Left colon (tissue), 2 donors: ENCODE data around the gene ODAD3. TPM values are rescaled to one million over a fixed set of nuclear protein-coding genes. Genes with fewer than 3 reads are reported as not detected.
"Not testable (repeated sequence)": the region's sequence is repeated elsewhere in the genome, so short reads cannot be mapped to it uniquely, and the experiment has no call there.

Experiments
- ATAC-seq: fragments of 200-7000 bp; cut with Tn5 transposase; one replicate; pipeline ENCODE4 v1.9.1; 2020; ENCODE audit warnings: mild to moderate bottlenecking, moderate library complexity
- DNase-seq, 2 donors: peaks; one replicate each; pipeline ENCODE4 v3.0.0-alpha.2; 2020
- intact Hi-C, 2 donors: fragments of 100-400 bp; cut with DNase I in 1 of 2; cut with micrococcal nuclease in 1 of 2; formaldehyde crosslinking; loops; one replicate each; pipeline versions ENCODE4 v1.11.2 to v1.14.0; 2022; cut with DNase I, micrococcal nuclease
- total RNA-seq, 2 donors: library from RNA; stranded (reverse); fragmentation: NEBNext Ultra II Directional; extraction: Animal tissue kit (Norgen Biotek cat#: 25700); gene quantifications; one replicate each; pipeline ENCODE4 v1.2.1, GENCODE V29; 2021
- donor health status: DM: no; HTN: no; CAD: no.
- donor health status: DM: yes; HTN: yes; CAD: no.

ODAD3 gene
- total RNA-seq, 2 donors from 2014 or later, result 0.42 TPM; not detected in 1

DNA sequence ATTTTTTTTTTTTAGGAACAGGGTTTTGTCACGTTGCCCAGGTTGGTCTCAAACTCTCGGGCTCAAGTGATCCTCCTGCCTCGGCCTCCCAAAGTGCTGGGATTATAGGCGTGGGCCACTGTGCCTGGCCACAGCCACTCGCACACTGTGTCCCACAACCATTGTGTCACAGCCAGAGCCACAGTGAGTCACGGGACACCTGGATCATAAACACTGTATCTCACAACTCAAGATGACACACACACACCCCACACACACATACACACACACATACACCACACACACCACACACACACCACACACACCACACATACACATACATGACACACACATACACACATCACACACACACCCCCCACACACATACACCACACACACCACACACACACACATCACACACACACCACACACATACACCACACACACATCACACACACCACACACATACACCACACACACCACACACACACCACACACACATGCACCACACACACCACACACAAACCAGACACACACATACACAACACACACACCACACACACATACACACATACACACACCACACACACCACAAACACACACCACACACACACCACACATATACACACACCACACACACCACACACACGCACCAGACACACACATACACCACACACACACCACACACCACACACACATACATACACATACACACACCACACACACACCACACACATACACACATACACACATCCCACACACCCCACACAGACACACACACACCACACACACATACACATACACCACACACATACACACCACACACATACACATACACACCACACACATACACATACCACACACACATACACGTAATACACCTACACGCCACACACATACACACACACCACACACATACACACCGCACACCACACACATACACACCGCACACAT, 29.7 kb upstream of the ODAD3 start:
- no peak for ATAC-seq
- intact Hi-C loops, result no loop called here
- no peak for DNase-seq

DNA sequence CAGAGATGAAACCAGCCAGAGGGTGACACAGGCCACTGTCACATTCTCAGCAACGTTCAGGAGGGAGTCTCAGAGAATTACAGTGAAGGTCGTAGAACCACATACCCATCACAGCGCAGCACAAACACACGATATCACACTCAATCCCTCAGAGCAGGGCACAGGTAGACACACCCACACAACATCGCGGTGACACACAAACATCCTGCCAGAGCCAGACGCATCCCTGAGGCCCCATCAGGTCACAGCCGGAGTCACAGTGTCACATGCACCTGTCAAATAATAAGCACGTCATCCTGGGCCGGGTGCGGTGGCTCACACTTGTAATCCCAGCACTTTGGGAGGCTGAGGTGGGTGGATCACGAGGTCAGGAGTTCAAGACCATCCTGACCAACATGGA, 28.5 kb upstream of the ODAD3 start:
- intact Hi-C loops, result no loop called here
- no peak for DNase-seq
- no peak for ATAC-seq

DNA sequence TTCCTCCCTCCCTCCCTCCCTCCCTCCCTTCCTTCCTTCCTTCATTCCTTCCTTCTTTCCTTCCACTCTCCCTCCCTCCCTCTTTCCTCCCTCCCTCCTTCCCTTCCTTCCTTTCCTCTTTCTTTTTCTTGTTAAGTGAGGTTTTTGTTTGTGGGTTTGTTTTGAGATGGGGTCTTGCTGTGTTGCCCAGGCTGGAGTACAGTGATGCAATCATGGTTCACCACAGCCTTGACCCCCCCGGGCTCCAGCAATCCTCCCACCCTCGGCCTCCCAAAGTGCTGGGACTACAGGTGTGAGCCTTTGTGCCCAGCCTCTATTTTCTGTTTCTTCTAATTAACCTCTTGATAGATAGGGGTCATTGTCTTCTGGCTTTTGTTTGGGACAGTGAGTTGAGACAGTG, 26.5 kb upstream of the ODAD3 start:
- intact Hi-C loops, result no loop called here
- ATAC-seq (no peak), DNase-seq (no peak)

- ATAC-seq (no peak), DNase-seq (no peak)
- intact Hi-C loops, result no loop called here
Measured at GRCh38 chr19:11460207-11460606, 25.3 kb upstream of the ODAD3 start.

GRCh38 chr19:11458912-11459311, 24.0 kb upstream of the ODAD3 start:
- DNase-seq, ATAC-seq, intact Hi-C loops: not testable (repeated sequence)

- intact Hi-C loops, result no loop called here
- ATAC-seq (no peak), DNase-seq (no peak)
Measured at GRCh38 chr19:11458236-11458900, 23.4 kb upstream of the ODAD3 start.

GRCh38 chr19:11457831-11458230, 22.9 kb upstream of the ODAD3 start:
- no peak for DNase-seq
- intact Hi-C loops, result no loop called here
- no peak for ATAC-seq

DNA sequence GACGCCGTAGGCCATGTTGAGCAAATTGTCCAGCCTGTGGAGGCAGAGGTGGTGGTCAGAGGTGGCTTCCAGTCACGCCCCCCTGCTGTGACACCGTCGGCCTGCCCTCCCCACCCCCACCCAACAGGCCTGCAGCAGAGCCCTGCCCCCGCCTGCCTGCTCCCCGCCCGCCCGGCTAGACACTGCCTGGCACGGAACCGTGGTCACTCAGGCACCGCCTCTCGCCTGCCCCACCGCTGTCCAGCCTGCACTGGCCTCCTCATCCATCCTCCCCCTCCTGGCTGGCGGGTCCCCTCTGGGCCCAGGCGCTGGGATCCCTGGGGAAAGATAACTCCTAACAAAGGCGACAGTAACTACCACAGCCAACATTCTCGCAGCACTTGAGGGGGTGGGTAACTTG, 22.2 kb upstream of the ODAD3 start:
- ATAC-seq, result no peak
- intact Hi-C loops, result no loop called here
- no peak for DNase-seq

GRCh38 chr19:11456659-11457058, 21.7 kb upstream of the ODAD3 start:
- intact Hi-C loops, result no loop called here
- ATAC-seq (no peak), DNase-seq (no peak)

GRCh38 chr19:11455233-11455554, 20.3 kb upstream of the ODAD3 start:
- DNase-seq, intact Hi-C loops, ATAC-seq: not testable (repeated sequence)

GRCh38 chr19:11453468-11454341, 18.8 kb upstream of the ODAD3 start:
- DNase-seq, result no peak
- intact Hi-C loops, result no loop called here
- ATAC-seq, result no peak

- DNase-seq, result no peak
- intact Hi-C loops, result no loop called here
- no peak for ATAC-seq
Measured at GRCh38 chr19:11452620-11453310, 17.8 kb upstream of the ODAD3 start.

DNA sequence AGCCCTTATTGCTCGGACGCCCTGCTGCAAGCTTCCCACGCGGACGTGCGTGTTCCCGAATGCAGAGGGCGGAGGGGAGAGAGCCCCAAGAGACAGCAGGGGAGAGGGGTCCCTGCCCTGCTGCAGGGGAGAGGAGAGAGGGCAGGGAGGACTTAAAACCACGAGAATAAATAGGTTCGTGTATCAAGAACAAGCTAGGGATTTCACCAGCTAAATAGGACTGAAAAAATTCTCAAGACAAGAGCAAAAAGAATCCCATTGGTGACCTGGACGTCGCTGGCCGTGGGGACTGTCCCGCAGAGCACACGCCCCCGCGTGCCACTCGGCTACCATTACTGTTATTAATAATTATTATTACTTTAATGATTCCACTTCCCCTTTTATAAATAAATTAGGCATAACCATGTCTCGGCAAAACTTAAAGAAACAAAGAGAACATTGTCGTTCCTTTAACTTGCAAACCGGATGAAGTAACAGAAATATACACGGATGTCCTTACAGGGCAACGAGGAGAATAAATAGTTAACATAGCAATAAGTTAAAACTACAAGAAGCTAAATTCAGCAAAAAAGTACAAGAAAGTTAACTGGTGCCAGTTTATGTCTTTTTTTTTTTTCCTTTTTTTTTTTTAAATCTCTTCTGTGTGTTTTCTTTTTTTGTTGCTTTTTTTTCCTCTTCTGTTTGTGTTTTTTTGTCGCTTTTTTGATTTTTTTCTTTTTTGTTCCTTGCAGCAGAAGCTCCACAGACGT, 17.1 kb upstream of the ODAD3 start:
- ATAC-seq (no peak), DNase-seq (no peak)
- intact Hi-C loops, result no loop called here

GRCh38 chr19:11451327-11451870, 16.5 kb upstream of the ODAD3 start:
- intact Hi-C loops, result no loop called here
- DNase-seq (no peak), ATAC-seq (no peak)

- ATAC-seq (no peak), DNase-seq (no peak)
- intact Hi-C loops, result no loop called here
Measured at GRCh38 chr19:11450570-11451326, 15.8 kb upstream of the ODAD3 start.

DNA sequence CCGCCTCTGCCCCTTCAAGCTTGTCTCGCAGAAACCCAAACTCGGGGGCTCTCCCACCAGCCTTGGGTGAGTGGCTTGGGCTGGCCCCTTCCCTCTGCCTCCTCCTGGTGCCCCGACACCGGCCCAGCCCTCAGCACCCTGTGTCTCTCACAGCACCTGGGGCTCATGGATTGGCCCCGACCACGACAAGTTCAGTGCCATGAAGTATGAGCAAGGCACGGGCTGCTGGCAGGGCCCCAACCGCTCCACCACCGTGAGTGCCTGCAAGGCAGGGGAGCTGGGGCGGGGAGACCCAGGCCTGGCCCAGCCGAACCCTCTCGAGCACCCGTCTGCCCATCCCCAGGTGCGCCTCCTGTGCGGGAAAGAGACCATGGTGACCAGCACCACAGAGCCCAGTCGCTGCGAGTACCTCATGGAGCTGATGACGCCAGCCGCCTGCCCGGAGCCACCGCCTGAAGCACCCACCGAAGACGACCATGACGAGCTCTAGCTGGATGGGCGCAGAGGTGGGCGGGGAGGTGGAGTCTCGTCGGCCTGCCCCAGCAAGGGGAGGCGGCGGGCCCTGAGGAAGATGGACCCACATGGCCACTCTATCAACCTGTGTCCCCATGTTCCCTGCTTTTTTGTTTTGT, 14.1 kb upstream of the ODAD3 start:
- intact Hi-C loops, result loop anchor here (10.0 kb wide), 1 partner anchor 154 kb away; the partner anchor contains the start of gene TSPAN16 (in 2 of the 2)
- DNase-seq, result no peak
- ATAC-seq, result no peak

GRCh38 chr19:11448410-11448809, 13.5 kb upstream of the ODAD3 start:
- no peak for DNase-seq
- no peak for ATAC-seq
- intact Hi-C loops, result loop anchor here (10.0 kb wide), 1 partner anchor 154 kb away; the partner anchor contains the start of gene TSPAN16 (in 2 of the 2)
